ENCODE measurements around the gene PPP1R12C. TPM values are rescaled to one million over a fixed set of nuclear protein-coding genes. Genes with fewer than 3 reads are reported as not detected.

The PPP1R12C gene
- total and polyA plus RNA-seq, 2 donors = 42.9 to 194 TPM

DNA sequence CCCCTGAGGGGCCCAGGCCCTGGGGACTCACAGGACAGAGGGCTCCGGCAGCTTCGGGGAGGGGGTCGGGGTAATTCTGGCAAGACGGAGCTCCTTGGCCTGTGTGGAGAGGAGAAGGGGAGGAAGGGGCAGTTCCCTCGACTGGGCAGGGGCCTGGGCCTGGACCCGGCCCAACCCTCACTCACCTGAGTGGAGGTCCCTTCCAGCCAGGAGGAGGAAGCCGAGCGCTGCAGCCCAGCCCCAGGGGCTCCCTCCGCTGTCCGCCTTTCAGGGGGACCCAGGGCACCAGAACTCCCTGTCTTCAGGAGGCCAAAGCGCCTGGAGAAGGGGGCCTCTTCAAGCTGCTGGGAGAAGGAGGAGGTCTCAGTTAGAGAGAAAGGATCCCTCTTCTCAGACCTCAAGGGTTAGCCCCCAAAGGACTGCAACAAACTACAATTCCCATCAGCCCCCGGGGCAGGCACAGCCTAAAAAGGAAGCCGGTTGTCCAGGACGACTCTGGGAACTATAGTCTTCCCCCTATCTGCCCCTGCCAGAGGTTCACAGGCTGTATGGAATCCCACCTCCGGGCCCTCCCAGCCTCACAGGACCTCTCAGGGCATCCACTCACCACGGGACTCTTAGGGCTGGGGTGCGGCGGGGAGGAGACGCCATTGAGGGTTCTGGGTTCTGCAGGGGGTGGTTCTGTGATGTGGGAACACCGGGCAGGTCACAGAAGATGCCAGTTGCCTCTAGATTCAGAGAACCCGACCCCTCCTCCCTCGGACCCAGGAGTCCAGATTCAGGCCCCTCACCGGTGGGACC lies 22.0 kb downstream of the PPP1R12C start:
- DNase-seq (ENCODE audit: low read depth in 6 of 9, low spot score in 9 of 9) = no peak
- Histone ChIP-seq H3K36me3 (ENCODE audit: control insufficient read depth in 2 of 2, insufficient read depth in 2 of 2, low read length in 1 of 2) (peaks cover 19 to 64% of the 10 kb centered on the region in 2 donors), H3K4me1 (ENCODE audit: control insufficient read depth in 2 of 2, insufficient read depth in 2 of 2, low read length in 2 of 2) (no peaks in the 10 kb centered on the region), H3K27ac (ENCODE audit: low read depth in 1 of 2, low read length in 1 of 2) (no peak overlapping the region), H3K27me3 (ENCODE audit: control insufficient read depth in 2 of 2, insufficient read depth in 1 of 2, low read length in 1 of 2) (no peaks in the 10 kb centered on the region), H3K4me3 (ENCODE audit: low read length in 2 of 2) (no peak overlapping the region), H3K9me3 (ENCODE audit: control insufficient read depth in 2 of 2, insufficient read depth in 1 of 2, low read length in 1 of 2) (no peaks in the 10 kb centered on the region)
- 97% methylated on average over 23 of the region's 23 CpGs for WGBS

DNA sequence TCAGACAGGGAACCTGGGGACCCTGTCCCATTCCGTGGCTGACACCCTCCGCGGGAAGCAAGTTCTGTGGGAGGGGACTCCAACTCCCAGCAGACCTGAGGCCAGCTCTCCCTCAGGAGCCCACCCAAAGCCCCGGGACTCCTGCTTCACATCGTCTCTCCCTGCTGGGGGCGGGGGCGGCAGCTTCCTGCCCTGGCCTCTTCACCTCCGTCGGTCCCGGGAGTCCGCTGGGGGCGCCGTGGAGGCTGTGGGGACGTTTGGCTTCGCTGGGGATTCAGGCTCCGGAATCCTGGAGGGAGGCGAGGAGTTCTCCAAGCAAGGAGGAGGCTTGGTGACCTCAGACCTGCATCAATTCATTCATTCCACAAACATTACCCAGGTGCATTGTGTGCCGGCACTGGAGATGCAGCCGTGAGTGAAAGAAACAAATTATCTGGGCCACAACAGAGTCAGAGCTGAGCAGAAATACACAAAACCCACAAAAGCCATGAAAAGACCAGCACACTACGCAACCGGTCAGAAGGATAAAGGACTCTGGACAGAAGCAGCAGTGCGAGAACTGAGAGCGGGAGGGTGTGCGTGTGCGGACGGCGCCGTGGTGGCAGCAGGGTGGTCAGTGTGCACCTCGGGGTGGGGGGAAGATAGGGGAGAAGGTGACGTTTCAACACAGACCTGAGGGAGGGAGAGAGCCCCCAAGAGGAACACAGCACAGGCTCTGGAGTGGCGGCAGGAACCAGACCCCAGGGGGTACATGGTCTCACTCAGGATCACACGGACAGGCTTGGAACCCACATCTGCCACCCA lies 22.8 kb downstream of the PPP1R12C start:
- Histone ChIP-seq H3K4me3 (ENCODE audit: low read length in 2 of 2) (no peak overlapping the region), H3K27me3 (ENCODE audit: control insufficient read depth in 2 of 2, insufficient read depth in 1 of 2, low read length in 1 of 2) (no peaks in the 10 kb centered on the region), H3K4me1 (ENCODE audit: control insufficient read depth in 2 of 2, insufficient read depth in 2 of 2, low read length in 2 of 2) (no peaks in the 10 kb centered on the region), H3K9me3 (ENCODE audit: control insufficient read depth in 2 of 2, insufficient read depth in 1 of 2, low read length in 1 of 2) (no peaks in the 10 kb centered on the region), H3K27ac (ENCODE audit: low read depth in 1 of 2, low read length in 1 of 2) (no peak overlapping the region), H3K36me3 (ENCODE audit: control insufficient read depth in 2 of 2, insufficient read depth in 2 of 2, low read length in 1 of 2) (peaks cover 19 to 66% of the 10 kb centered on the region in 2 donors)
- no peak for DNase-seq (ENCODE audit: low read depth in 6 of 9, low spot score in 9 of 9)
- WGBS = 97% methylated on average over 32 of the region's 32 CpGs

DNA sequence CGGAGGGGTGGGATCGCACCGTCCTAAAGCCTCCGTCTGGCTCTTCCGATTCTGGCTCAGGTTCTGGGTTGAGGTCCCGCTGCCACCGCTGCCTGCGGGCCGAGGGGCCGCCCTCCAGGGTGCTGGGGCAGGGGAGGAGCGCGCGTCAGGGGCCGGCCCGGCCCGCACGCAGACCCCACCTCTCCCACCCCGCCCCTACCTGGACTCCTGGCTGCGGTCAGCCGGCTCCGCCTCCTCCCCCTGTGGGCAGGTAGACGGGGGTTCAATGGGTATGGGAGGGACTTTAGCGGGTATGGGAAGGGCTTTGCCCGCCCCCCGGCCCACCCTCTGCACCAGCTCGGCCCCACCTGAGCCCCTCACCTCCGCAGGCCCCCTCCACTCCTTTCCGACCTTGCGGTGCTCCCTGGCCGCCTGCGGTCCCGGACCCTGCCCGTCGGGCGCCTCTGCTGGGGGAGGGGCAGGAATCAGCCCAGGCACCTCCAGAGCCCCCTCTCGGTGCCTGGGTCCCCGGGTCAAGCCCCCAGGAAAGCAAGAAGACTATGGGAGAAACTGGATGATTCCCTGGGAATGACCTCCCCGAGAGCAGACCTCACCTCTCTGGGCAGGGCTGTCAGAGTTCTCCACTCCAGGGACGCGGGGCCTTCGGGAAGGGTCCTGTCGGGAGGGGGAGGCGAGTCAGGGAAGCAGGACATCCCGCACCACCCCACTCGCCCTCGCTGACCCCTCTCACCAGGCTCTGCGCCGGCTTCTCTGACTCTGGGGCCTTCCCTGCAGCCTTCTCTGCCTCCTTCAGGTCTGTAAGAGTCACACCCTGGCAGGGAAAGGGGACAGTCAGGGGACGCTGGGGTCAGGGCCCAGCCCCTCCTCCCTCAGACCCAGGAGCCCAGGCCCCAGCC lies 24.8 kb downstream of the PPP1R12C start:
- DNase-seq (ENCODE audit: low read depth in 6 of 9, low spot score in 9 of 9) = no peak
- Histone ChIP-seq H3K4me1 (ENCODE audit: control insufficient read depth in 2 of 2, insufficient read depth in 2 of 2, low read length in 2 of 2) (peaks cover 0 to 2% of the 10 kb centered on the region in 2 donors), H3K9me3 (ENCODE audit: control insufficient read depth in 2 of 2, insufficient read depth in 1 of 2, low read length in 1 of 2) (no peaks in the 10 kb centered on the region), H3K36me3 (ENCODE audit: control insufficient read depth in 2 of 2, insufficient read depth in 2 of 2, low read length in 1 of 2) (peaks cover 13 to 47% of the 10 kb centered on the region in 2 donors), H3K27me3 (ENCODE audit: control insufficient read depth in 2 of 2, insufficient read depth in 1 of 2, low read length in 1 of 2) (peaks cover 8 to 9% of the 10 kb centered on the region in 2 donors), H3K27ac (ENCODE audit: low read depth in 1 of 2, low read length in 1 of 2) (no peak overlapping the region), H3K4me3 (ENCODE audit: low read length in 2 of 2) (no peak overlapping the region)
- WGBS = 97% methylated on average over 49 of the region's 49 CpGs

DNA sequence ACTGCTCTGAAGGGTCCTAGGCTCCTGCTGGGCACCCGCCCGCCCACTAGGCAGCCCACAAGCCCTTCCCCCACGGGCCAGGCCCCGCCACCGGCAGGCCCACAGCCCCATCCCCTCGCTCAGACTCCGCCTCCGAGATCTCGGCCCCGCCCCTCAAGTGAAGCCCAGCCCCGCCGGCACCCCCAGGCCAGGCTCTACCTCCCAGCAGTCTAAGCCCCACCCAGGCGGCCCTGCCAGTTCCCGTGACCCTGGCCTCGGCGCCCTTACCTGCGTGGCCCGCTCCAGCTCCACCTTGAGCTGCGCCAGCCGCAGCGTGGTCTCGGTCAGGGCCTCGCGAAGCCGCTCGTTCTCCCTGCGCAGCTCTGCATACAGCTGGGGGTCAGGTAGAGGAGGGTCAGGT lies 25.5 kb downstream of the PPP1R12C start:
- Histone ChIP-seq H3K4me3 (ENCODE audit: low read length in 2 of 2) (no peak overlapping the region), H3K27ac (ENCODE audit: low read depth in 1 of 2, low read length in 1 of 2) (no peak overlapping the region), H3K9me3 (ENCODE audit: control insufficient read depth in 2 of 2, insufficient read depth in 1 of 2, low read length in 1 of 2) (peaks cover 0 to 4% of the 10 kb centered on the region in 2 donors), H3K27me3 (ENCODE audit: control insufficient read depth in 2 of 2, insufficient read depth in 1 of 2, low read length in 1 of 2) (peaks cover 15 to 16% of the 10 kb centered on the region in 2 donors), H3K36me3 (ENCODE audit: control insufficient read depth in 2 of 2, insufficient read depth in 2 of 2, low read length in 1 of 2) (peaks cover 13 to 47% of the 10 kb centered on the region in 2 donors), H3K4me1 (ENCODE audit: control insufficient read depth in 2 of 2, insufficient read depth in 2 of 2, low read length in 2 of 2) (peaks cover 3 to 7% of the 10 kb centered on the region in 2 donors)
- no peak for DNase-seq (ENCODE audit: low read depth in 6 of 9, low spot score in 9 of 9)
- WGBS = 97% methylated on average over 27 of the region's 27 CpGs

DNA sequence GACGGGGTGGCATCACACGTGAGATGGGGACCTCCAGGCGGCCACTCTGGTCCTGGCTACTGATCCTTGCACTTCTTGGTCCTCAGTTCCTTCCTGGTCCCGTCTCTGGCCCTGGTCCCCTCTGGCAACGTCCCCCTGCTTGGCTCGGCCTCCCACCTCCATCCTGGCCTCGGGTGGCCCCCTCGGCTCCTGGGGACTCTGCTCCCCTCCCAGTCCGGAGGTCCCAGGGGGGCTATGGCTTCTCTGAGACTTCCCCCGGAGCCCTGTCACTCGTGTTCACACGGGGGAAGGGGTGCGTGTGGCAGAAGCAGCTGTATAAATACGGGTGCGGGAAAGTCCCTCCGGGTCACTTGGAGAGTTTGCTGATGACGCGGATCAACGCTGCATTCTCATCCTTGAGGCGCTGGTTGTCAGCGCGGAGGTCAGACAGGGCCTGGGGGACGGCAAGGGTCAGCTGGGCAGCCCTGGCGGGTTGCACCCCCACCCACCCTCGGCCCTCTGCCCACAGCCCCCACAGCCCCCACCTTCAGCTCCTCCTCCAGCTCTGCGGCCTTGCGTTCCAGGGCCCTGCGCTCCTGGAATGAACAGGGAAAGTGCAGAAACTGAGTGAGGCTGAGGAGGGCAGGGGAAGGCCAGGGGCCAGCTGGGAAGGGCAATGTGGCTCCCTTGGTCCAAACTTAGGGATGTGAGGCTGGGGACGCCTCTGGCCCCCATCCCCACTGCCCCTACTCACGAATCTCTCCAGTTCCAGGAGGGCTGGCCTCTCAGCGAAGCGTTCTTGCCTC lies 26.1 kb downstream of the PPP1R12C start:
- no peak for DNase-seq (ENCODE audit: low read depth in 6 of 9, low spot score in 9 of 9)
- H3K4me3 ChIP-seq (ENCODE audit: low read length in 2 of 2) = no peak overlapping the region

DNA sequence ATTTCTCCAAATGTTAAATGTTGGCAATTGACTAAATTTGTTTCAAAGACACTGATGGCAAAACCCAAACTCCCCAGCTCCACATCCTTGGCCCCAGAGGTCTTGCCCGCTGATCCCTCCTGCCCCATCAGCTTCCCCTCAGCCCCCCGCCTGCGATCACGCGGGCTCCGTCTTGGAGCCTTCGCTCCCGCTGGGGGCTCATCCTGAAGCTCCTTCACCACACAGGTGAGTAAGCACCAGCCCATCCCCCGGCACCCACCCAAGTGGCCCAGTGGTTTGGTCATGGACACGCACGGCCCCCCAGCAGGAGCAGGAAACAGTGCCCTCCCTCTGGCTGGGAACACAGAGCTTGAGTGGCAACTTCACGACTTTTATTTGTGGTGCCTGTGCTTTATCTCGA lies 26.9 kb downstream of the PPP1R12C start:
- Histone ChIP-seq H3K9me3 (ENCODE audit: control insufficient read depth in 2 of 2, insufficient read depth in 1 of 2, low read length in 1 of 2) (peaks cover 0 to 4% of the 10 kb centered on the region in 2 donors), H3K27ac (ENCODE audit: low read depth in 1 of 2, low read length in 1 of 2) (no peak overlapping the region), H3K36me3 (ENCODE audit: control insufficient read depth in 2 of 2, insufficient read depth in 2 of 2, low read length in 1 of 2) (peaks cover 9 to 44% of the 10 kb centered on the region in 2 donors), H3K4me3 (ENCODE audit: low read length in 2 of 2) (no peak overlapping the region), H3K27me3 (ENCODE audit: control insufficient read depth in 2 of 2, insufficient read depth in 1 of 2, low read length in 1 of 2) (peaks cover 29 to 30% of the 10 kb centered on the region in 2 donors), H3K4me1 (ENCODE audit: control insufficient read depth in 2 of 2, insufficient read depth in 2 of 2, low read length in 2 of 2) (peaks cover 7 to 9% of the 10 kb centered on the region in 2 donors)
- 99% methylated on average over 13 of the region's 13 CpGs for WGBS
- DNase-seq (ENCODE audit: low read depth in 6 of 9, low spot score in 9 of 9) = no peak

More for the DNA sequence above, 26.1 kb downstream of the PPP1R12C start:
- 95% methylated on average over 32 of the region's 32 CpGs for WGBS
- Histone ChIP-seq H3K9me3 (ENCODE audit: control insufficient read depth in 2 of 2, insufficient read depth in 1 of 2, low read length in 1 of 2) (peaks cover 0 to 4% of the 10 kb centered on the region in 2 donors), H3K27me3 (ENCODE audit: control insufficient read depth in 2 of 2, insufficient read depth in 1 of 2, low read length in 1 of 2) (peaks cover 22% of the 10 kb centered on the region in 2 donors), H3K36me3 (ENCODE audit: control insufficient read depth in 2 of 2, insufficient read depth in 2 of 2, low read length in 1 of 2) (peaks cover 13 to 47% of the 10 kb centered on the region in 2 donors), H3K27ac (ENCODE audit: low read depth in 1 of 2, low read length in 1 of 2) (no peak overlapping the region), H3K4me1 (ENCODE audit: control insufficient read depth in 2 of 2, insufficient read depth in 2 of 2, low read length in 2 of 2) (peaks cover 7 to 9% of the 10 kb centered on the region in 2 donors)

DNA sequence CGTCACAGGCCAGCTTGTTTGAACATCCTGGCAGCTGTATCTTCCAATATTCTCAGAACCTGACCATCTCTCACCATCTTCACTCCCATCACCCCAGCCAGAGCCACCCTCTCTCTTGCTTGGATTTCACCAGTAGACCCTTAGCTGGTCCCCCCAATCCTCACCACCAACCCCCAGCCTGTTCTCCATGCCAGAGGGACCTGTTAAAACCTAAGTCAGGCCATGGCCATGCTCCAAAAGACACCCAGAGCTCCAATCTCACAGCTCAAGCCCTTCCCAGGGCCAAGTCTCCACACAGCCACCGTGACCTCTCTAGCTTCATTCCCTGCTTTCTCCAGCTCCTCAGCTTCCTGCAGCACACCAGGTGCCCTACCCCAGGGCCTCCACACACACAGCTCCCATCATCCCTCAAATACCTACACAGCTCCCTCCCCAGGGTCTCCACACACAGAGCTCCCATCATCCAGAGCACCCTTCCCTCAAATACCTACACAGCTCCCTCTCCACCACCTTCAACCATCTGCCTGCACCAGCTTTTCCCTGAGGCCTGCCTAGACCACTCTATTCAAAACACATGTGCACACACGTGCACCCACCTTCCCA lies 28.0 kb downstream of the PPP1R12C start:
- Histone ChIP-seq H3K36me3 (ENCODE audit: control insufficient read depth in 2 of 2, insufficient read depth in 2 of 2, low read length in 1 of 2) (peaks cover 2 to 33% of the 10 kb centered on the region in 2 donors), H3K4me3 (ENCODE audit: low read length in 2 of 2) (no peak overlapping the region), H3K9me3 (ENCODE audit: control insufficient read depth in 2 of 2, insufficient read depth in 1 of 2, low read length in 1 of 2) (peaks cover 0 to 4% of the 10 kb centered on the region in 2 donors), H3K27me3 (ENCODE audit: control insufficient read depth in 2 of 2, insufficient read depth in 1 of 2, low read length in 1 of 2) (peaks cover 35 to 41% of the 10 kb centered on the region in 2 donors), H3K4me1 (ENCODE audit: control insufficient read depth in 2 of 2, insufficient read depth in 2 of 2, low read length in 2 of 2) (peaks cover 7 to 9% of the 10 kb centered on the region in 2 donors), H3K27ac (ENCODE audit: low read depth in 1 of 2, low read length in 1 of 2) (no peak overlapping the region)
- WGBS = 97% methylated on average over 3 of the region's 3 CpGs
- DNase-seq (ENCODE audit: low read depth in 6 of 9, low spot score in 9 of 9) = no peak
